ENCODE measurements around the gene CFAP65. TPM values are rescaled to one million over a fixed set of nuclear protein-coding genes. Genes with fewer than 3 reads are reported as not detected.

Gene CFAP65
- total RNA-seq, 2 donors from 2014 or later, result 4.4 TPM; not detected in 1

DNA sequence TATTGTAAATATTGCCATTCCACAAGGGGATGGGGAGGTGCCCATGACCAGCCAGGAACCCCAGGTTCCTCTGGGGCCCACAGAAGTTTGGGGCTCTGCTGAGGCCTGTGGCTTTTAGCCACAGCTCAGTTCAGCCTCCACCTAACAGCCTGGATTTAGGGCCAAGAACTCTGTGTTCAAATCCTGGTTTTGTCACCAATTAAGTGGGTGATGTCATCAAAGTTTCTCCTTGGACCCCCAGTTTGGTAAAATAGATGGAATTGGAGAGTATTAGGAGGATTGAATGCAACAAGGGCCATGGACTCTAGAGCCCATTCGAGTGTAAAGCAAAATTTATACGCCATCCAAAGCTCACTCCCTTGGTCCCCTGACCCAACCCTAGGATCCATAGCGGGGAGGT lies 53.2 kb downstream of the CFAP65 start:
- TF ChIP-seq POLR2A (IDR thresholded peaks at IDR 0.05) (no peak), POLR2AphosphoS5 (IDR thresholded peaks at IDR 0.05) (no peak)
- TF ChIP-seq, protein P1, sequence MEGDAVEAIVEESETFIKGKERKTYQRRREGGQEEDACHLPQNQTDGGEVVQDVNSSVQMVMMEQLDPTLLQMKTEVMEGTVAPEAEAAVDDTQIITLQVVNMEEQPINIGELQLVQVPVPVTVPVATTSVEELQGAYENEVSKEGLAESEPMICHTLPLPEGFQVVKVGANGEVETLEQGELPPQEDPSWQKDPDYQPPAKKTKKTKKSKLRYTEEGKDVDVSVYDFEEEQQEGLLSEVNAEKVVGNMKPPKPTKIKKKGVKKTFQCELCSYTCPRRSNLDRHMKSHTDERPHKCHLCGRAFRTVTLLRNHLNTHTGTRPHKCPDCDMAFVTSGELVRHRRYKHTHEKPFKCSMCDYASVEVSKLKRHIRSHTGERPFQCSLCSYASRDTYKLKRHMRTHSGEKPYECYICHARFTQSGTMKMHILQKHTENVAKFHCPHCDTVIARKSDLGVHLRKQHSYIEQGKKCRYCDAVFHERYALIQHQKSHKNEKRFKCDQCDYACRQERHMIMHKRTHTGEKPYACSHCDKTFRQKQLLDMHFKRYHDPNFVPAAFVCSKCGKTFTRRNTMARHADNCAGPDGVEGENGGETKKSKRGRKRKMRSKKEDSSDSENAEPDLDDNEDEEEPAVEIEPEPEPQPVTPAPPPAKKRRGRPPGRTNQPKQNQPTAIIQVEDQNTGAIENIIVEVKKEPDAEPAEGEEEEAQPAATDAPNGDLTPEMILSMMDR (IDR thresholded peaks at IDR 0.05), result no peak

DNA sequence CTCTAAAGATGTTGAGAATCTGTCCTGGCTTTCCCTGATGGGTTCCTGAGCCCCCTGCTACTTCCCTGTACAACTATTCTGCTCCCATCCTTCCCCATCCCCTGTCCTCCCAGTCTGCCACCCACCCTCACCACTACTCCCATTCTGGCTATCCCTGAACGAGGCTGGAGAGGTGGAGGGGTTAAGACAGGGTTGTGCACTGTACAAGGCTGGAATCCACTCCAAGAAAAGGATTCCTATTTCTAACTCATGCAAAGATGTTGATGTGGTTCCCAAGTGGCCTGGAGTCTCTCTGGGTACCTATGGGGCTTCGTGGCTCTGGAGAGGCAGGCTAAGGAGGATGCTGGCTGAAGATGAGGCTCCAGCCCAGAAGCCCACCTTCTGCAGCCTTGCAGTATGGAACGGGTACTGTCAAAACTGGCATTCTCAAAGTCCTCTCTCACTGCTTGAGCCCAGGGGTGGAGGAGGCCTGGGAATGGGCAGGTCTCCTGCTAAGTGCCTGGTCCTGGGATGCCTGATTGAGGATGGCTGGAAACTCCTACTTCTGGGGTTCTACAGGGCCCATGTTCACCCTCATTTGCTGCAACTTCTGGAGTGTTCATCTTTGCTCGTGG lies 55.1 kb downstream of the CFAP65 start:
- WGBS, result 67% methylated on average over 4 of the region's 4 CpGs
- no peak overlapping the region for H3K4me3 ChIP-seq
- no peak for DNase-seq (ENCODE audit: low spot score)
- TF ChIP-seq, protein P1 (IDR thresholded peaks at IDR 0.05), result no peak
- TF ChIP-seq POLR2A (IDR thresholded peaks at IDR 0.05) (no peak), POLR2AphosphoS5 (IDR thresholded peaks at IDR 0.05) (no peak)
- H3K27me3 ChIP-seq (replicated peaks; ENCODE audit: insufficient read depth), result peaks cover 14% of the 10 kb centered on the region
- intact Hi-C loops (cut with DNase I), result no loop called here
- H3K4me1 ChIP-seq (replicated peaks), result no peaks in the 10 kb centered on the region
- H3K27ac ChIP-seq, result no peak overlapping the region
- H3K9me3 ChIP-seq, result no peaks in the 10 kb centered on the region
- no peaks in the 10 kb centered on the region for H3K36me3 ChIP-seq

More for the DNA sequence above, 53.2 kb downstream of the CFAP65 start:
- Histone ChIP-seq H3K4me1 (replicated peaks) (peaks cover 5% of the 10 kb centered on the region), H3K27me3 (replicated peaks; ENCODE audit: insufficient read depth) (peaks cover 12% of the 10 kb centered on the region), H3K4me3 (no peak overlapping the region), H3K27ac (no peak overlapping the region), H3K36me3 (no peaks in the 10 kb centered on the region), H3K9me3 (no peaks in the 10 kb centered on the region)
- intact Hi-C loops (cut with DNase I), result no loop called here
- no peak for DNase-seq (ENCODE audit: low spot score)
- 58% methylated on average over 3 of the region's 3 CpGs for WGBS

DNA sequence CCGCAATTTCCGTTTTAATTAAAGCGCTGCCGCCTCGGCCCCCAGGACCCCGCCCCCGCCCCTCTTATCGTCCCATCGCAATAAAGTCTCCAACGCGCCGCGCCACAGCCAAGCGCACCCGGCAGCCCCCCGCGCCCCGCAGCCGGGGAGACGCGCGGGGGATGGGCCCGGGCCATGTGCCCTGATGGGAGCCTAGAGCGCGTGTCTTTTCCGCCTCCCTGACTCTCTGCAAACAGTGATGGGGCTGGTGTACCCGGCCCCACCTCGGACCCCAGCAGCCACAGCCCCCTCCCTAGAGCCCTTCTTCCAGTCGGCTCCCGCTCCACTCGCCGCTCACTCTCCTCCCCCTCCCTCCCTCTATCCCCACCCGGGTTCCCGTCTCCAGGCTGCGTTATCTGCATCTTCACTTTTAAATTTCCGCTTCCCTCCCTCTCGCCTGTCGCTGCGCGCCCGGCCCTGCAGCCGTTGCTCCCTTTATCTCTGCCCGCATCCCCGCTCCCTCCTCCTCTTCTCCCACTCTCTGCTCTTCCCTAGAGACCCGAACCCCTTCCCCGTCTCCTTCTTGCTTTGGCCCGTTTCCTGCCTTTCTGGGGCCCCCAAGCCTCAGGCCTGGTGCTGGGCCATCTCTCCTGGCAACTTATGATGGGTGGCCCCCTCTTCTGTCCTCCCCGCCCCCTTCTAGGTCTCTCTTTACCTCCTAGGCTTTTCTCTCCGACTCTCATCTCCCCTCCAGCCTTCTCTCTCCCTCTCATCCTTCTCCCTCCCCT lies 55.8 kb downstream of the CFAP65 start:
- Histone ChIP-seq H3K27ac (no peak overlapping the region), H3K36me3 (no peaks in the 10 kb centered on the region), H3K27me3 (replicated peaks; ENCODE audit: insufficient read depth) (peaks cover 17% of the 10 kb centered on the region), H3K4me1 (replicated peaks) (no peaks in the 10 kb centered on the region), H3K9me3 (no peaks in the 10 kb centered on the region), H3K4me3 (peak overlapping the region in 1 of 2 donors; percentile 19)
- WGBS, result 7% methylated on average over 28 of the region's 49 CpGs
- DNase-seq (ENCODE audit: low spot score), result no peak
- intact Hi-C loops (cut with DNase I), result no loop called here
- TF ChIP-seq POLR2AphosphoS5 (IDR thresholded peaks at IDR 0.05), result no peak
- TF ChIP-seq, protein P1 (IDR thresholded peaks at IDR 0.05), result no peak
- TF ChIP-seq POLR2A (IDR thresholded peaks at IDR 0.05), result no peak

DNA sequence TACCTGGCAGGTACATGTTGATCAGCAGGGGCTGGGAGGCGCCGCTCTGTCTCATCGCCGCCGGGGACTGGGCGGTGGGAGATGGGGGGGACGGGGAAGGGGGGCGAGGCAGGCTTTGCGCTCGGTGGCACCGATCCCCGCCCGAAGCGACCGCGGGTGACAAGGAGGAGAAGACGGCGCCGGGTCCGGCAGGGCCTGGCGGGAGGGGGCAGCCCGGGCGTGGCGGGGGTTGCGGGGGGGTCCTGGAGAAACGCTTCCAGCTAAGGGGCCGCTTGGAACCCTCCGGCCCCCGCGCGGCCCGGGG lies 56.3 kb downstream of the CFAP65 start, which contains the start of gene FEV:
FEV (minus strand) TSS at position 164 of the 304 bp plus-strand sequence; CDS start at position 55, 109 bp downstream.
- intact Hi-C loops (cut with DNase I), result no loop called here
- no peaks in the 10 kb centered on the region for H3K4me1 ChIP-seq (replicated peaks)
- peak within 1 kb of the TSS in 1 of 2 donors; percentile 4 for H3K27ac ChIP-seq
- DNase-seq (ENCODE audit: low spot score), result no peak
- no peaks in the 10 kb centered on the region for H3K36me3 ChIP-seq
- peak within 1 kb of the TSS; percentile 7 to 19 for H3K4me3 ChIP-seq
- H3K9me3 ChIP-seq, result no peaks in the 10 kb centered on the region
- TF ChIP-seq, protein P1 (IDR thresholded peaks at IDR 0.05), result no peak
- TF ChIP-seq POLR2A (IDR thresholded peaks at IDR 0.05) (no peak), POLR2AphosphoS5 (IDR thresholded peaks at IDR 0.05) (no peak)
- H3K27me3 ChIP-seq (replicated peaks; ENCODE audit: insufficient read depth), result peaks cover 17% of the 10 kb centered on the region
- under 1% methylated on average over 22 of the region's 32 CpGs for WGBS
